Karpas-422 (cell line): ENCODE data around the gene MIB2. TPM values are rescaled to one million over a fixed set of nuclear protein-coding genes. Genes with fewer than 3 reads are reported as not detected.

Source experiments
- DNase-seq: peaks from one replicate; pipeline ENCODE4 v3.0.0-alpha.2; 2015
- H2AFZ ChIP-seq: fragments of 200-600 bp; sonication (generic); 2 replicates; pipeline ENCODE4 v1.6.1; 2014; ENCODE audit warnings: antibody characterized with exemption, low read length, mixed read lengths
- H3K27ac ChIP-seq: fragments of 200-600 bp; sonication (generic); 2 replicates; pipeline ENCODE4 v1.5.1; 2014; ENCODE audit warnings: mild to moderate bottlenecking, low read length, moderate library complexity
- H3K27me3 ChIP-seq: fragments of 200-600 bp; sonication (generic); 2 replicates; pipeline ENCODE4 v1.6.1; 2014; ENCODE audit warnings: low read length, mixed read lengths
- H3K36me3 ChIP-seq: fragments of 200-600 bp; sonication (generic); 2 replicates; pipeline ENCODE4 v1.6.1; 2014; ENCODE audit warnings: low read length, mixed read lengths; ENCODE audit not compliant: insufficient read depth
- H3K4me1 ChIP-seq: fragments of 200-600 bp; sonication (generic); 2 replicates; pipeline ENCODE4 v1.6.1; 2014; ENCODE audit warnings: mild to moderate bottlenecking, low read length, mixed read lengths
- H3K4me2 ChIP-seq: fragments of 200-600 bp; sonication (generic); 2 replicates; pipeline ENCODE4 v1.6.1; 2014; ENCODE audit warnings: low read length, low read depth, mild to moderate bottlenecking; ENCODE audit not compliant: poor library complexity, severe bottlenecking
- H3K4me3 ChIP-seq: fragments of 200-600 bp; sonication (generic); 2 replicates; pipeline ENCODE4 v1.5.1; 2014; ENCODE audit warnings: mild to moderate bottlenecking, antibody characterized with exemption, low read length, mixed read lengths
- H3K79me2 ChIP-seq: fragments of 200-600 bp; sonication (generic); 2 replicates; pipeline ENCODE4 v1.6.1; 2014; ENCODE audit warnings: mild to moderate bottlenecking, low read length, mixed read lengths
- H3K9ac ChIP-seq: fragments of 200-600 bp; sonication (generic); 2 replicates; pipeline ENCODE4 v1.6.0; 2014; ENCODE audit warnings: low read length
- H3K9me2 ChIP-seq: fragments of 200-600 bp; sonication (generic), shearing (Covaris generic); replicated peaks from 2 replicates; pipeline ENCODE4 v1.6.0; 2014; ENCODE audit warnings: mild to moderate bottlenecking, low read length, moderate library complexity; ENCODE audit not compliant: insufficient read depth
- H3K9me3 ChIP-seq: fragments of 300-700, 200-600 bp; sonication (generic); 2 replicates; pipeline ENCODE4 v1.6.1; 2014; ENCODE audit warnings: low read length, mixed read lengths
- H4K20me1 ChIP-seq: fragments of 200-600 bp; sonication (generic); 2 replicates; pipeline ENCODE4 v1.6.1; 2014; ENCODE audit warnings: mild to moderate bottlenecking, antibody characterized with exemption, low read length, low read depth; ENCODE audit not compliant: insufficient read depth
- total RNA-seq: library from RNA; depleted of rRNA; stranded (reverse); fragments of >200 nt; shearing (Covaris generic); gene quantifications from 2 replicates; pipeline ENCODE4 v1.2.3, GENCODE V29; 2014; ENCODE audit warnings: low replicate concordance

MIB2 gene
- total RNA-seq, 1 experiment from 2014 or later = 24.8 TPM

DNA sequence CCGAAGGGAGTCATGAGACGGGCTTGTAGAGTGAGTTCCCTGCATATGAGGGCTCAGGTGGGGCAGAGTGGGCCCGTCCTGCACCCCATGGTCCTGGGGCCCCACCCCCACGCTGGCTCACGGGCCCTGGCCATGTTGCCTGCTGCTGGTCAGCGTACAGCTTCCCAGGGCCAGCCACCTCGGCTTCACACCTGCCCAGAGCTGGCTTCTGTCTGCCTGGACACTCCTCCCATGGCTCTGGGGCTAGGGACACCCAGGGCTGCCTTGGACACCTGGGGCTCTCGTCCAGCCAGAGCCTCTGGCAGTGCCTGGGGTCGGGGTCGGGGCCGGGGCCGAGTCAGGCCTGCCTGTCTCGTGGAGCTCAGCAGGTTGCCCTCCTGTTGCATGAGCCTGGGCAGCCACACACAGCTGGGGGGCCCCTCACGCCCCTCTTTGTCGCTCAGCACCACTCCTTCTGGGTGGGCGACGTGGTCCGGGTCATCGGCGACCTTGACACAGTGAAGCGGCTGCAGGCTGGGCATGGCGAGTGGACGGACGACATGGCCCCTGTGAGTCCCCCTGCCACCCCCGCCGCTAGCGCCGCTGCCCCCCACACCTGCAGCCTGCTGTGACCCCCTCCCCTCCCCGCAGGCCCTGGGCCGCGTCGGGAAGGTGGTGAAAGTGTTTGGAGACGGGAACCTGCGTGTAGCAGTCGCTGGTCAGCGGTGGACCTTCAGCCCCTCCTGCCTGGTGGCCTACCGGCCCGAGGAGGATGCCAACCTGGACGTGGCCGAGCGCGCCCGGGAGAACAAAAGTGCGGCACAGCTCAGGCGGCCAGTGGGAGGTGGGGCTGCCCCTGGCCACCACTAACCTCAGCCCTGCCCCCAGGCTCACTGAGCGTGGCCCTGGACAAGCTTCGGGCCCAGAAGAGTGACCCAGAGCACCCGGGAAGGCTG lies 11.2 kb downstream of the MIB2 start:
- Histone ChIP-seq H3K79me2 (no peaks in the 10 kb centered on the region), H3K4me1 (peaks cover 22% of the 10 kb centered on the region), H3K9me3 (no peaks in the 10 kb centered on the region), H3K4me2 (no peak overlapping the region), H2AFZ (no peak overlapping the region), H3K9me2 (no peaks in the 10 kb centered on the region), H3K27ac (no peak overlapping the region), H4K20me1 (no peaks in the 10 kb centered on the region), H3K9ac (no peak overlapping the region), H3K27me3 (no peaks in the 10 kb centered on the region), H3K4me3 (no peak overlapping the region), H3K36me3 (no peaks in the 10 kb centered on the region)
- DNase-seq = no peak

DNA sequence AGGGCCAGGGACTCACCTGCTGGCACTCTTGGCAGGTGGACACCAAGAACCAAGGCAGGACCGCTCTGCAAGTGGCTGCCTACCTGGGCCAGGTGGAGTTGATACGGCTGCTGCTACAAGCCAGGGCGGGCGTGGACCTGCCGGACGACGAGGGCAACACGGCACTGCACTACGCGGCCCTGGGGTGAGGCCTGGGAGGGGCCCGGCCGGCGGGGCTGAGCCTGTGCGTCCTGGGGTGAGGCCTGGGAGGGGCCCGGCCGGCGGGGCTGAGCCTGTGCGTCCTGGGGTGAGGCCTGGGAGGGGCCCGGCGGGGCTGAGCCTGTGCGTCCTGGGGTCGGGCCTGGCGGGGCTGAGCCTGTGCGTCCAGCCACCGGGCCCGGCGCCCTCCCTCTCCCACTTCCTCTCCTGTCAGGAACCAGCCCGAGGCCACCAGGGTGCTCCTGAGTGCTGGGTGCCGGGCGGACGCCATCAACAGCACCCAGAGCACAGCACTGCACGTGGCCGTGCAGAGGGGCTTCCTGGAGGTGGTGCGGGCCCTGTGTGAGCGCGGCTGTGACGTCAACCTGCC lies 12.0 kb downstream of the MIB2 start:
- Histone ChIP-seq H3K9ac (no peak overlapping the region), H3K79me2 (no peaks in the 10 kb centered on the region), H3K27ac (no peak overlapping the region), H2AFZ (no peak overlapping the region), H3K9me3 (no peaks in the 10 kb centered on the region), H3K4me2 (no peak overlapping the region), H3K27me3 (no peaks in the 10 kb centered on the region), H3K4me3 (no peak overlapping the region), H4K20me1 (no peaks in the 10 kb centered on the region), H3K36me3 (no peaks in the 10 kb centered on the region), H3K4me1 (peaks cover 22% of the 10 kb centered on the region), H3K9me2 (no peaks in the 10 kb centered on the region)
- DNase-seq = no peak

DNA sequence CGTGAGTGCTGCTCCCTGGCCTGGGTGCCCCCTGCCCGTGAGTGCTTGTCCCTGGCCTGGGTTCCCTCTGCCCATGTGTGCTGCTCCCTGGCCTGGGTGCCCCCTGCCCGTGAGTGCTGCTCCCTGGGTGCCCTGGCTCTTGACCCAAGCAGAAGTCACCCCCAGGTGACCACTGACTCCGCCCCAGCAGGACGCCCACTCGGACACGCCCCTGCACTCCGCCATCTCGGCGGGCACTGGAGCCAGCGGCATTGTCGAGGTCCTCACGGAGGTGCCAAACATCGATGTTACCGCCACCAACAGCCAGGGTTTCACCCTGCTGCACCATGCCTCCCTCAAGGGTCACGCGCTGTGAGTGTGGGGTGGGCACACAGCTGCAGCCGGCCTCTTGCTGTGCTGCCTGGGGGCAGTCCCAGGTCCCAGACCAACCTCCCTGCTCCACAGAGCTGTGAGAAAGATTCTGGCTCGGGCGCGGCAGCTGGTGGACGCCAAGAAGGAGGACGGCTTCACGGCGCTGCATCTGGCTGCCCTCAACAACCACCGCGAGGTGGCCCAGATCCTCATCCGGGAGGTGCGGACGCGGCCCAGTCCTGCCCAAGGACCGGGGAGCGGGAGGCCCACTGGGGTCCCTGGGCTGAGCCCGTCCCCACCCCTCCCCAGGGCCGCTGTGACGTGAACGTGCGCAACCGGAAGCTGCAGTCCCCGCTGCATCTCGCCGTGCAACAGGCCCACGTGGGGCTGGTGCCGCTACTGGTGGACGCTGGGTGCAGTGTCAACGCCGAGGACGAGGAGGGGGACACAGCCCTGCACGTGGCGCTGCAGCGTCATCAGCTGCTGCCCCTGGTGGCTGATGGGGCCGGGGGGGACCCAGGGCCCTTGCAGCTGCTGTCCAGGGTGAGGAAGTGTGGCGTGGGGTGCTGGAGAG lies 12.8 kb downstream of the MIB2 start:
- no peak overlapping the region for H2AFZ ChIP-seq
- no peaks in the 10 kb centered on the region for H3K79me2 ChIP-seq
- H3K27ac ChIP-seq = no peak overlapping the region; the same call in 1 of the 2 replicates
- H3K4me1 ChIP-seq = peaks cover 22% of the 10 kb centered on the region
- H3K27me3 ChIP-seq = no peaks in the 10 kb centered on the region
- DNase-seq = no peak
- no peaks in the 10 kb centered on the region for H3K9me3 ChIP-seq
- no peaks in the 10 kb centered on the region for H3K36me3 ChIP-seq
- peak overlapping the region; percentile 79 for H3K9ac ChIP-seq
- H3K4me3 ChIP-seq = peak overlapping the region; percentile 82; the same call in 1 of the 2 replicates
- H4K20me1 ChIP-seq = no peaks in the 10 kb centered on the region
- H3K9me2 ChIP-seq = no peaks in the 10 kb centered on the region
- peak overlapping the region; percentile 88 for H3K4me2 ChIP-seq

DNA sequence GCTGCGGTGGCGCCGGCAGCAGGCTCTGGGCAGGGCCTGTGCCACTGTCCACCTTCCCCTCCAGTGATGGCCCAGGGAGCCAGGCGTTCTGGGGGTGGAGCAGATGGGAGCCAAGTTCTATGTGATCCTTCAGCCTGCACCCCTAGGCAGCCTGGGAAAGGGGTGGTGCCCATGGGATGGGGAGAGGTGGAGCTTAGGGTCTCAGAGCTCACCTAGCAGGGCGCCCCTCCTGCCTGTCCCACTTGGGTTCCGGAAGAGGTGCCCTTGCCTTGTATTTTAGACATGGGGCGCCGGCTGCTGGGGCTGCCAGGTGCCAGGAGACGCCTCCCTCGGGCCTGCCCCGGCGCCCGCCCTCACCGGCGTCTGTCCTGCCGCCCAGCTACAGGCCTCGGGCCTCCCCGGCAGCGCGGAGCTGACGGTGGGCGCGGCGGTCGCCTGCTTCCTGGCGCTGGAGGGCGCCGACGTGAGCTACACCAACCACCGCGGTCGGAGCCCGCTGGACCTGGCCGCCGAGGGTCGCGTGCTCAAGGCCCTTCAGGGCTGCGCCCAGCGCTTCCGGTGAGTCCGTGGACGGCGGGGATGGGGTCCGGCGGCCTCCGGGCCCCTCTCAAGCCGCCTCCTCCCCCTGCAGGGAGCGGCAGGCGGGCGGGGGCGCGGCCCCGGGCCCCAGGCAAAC lies 13.6 kb downstream of the MIB2 start:
- Histone ChIP-seq H3K9me3 (no peaks in the 10 kb centered on the region), H2AFZ (peak overlapping the region; percentile 75), H3K27me3 (no peaks in the 10 kb centered on the region), H3K27ac (peak overlapping the region; percentile 61), H3K9me2 (no peaks in the 10 kb centered on the region), H3K4me2 (peak overlapping the region; percentile 88), H3K4me3 (peak overlapping the region; percentile 82), H3K36me3 (no peaks in the 10 kb centered on the region), H3K4me1 (peaks cover 22% of the 10 kb centered on the region), H4K20me1 (no peaks in the 10 kb centered on the region), H3K79me2 (no peaks in the 10 kb centered on the region), H3K9ac (peak overlapping the region; percentile 79)
- peak; percentile 88 for DNase-seq

DNA sequence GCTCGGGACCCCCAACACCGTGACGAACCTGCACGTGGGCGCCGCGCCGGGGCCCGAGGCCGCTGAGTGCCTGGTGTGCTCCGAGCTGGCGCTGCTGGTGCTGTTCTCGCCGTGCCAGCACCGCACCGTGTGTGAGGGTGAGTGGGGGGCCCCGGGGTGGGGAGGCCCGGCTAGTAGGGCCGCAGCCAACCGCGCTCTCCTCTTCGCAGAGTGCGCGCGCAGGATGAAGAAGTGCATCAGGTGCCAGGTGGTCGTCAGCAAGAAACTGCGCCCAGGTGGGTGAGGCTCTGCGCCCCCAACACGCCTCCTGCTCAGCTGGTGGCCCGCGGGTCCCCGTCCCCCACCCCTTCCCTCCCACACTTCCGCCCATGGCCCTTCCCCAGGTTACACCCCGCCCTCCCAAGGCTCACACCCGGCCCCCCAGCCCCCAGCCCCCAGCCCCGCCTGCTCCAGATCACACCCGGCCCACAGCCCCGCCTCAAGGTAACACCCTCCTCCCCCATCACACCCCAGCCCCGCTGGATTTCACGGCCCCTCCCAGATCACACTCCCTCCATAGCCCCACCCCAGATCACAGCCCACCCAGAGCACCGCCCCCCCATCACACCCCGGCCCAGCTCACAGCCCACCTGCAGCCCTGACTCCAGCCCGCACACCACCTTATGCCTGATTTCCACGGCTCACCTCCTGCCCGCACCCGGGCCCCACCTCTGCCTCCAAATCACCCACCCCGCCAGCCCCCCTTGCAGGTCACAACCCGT lies 14.3 kb downstream of the MIB2 start:
- H3K27me3 ChIP-seq = no peaks in the 10 kb centered on the region

DNA sequence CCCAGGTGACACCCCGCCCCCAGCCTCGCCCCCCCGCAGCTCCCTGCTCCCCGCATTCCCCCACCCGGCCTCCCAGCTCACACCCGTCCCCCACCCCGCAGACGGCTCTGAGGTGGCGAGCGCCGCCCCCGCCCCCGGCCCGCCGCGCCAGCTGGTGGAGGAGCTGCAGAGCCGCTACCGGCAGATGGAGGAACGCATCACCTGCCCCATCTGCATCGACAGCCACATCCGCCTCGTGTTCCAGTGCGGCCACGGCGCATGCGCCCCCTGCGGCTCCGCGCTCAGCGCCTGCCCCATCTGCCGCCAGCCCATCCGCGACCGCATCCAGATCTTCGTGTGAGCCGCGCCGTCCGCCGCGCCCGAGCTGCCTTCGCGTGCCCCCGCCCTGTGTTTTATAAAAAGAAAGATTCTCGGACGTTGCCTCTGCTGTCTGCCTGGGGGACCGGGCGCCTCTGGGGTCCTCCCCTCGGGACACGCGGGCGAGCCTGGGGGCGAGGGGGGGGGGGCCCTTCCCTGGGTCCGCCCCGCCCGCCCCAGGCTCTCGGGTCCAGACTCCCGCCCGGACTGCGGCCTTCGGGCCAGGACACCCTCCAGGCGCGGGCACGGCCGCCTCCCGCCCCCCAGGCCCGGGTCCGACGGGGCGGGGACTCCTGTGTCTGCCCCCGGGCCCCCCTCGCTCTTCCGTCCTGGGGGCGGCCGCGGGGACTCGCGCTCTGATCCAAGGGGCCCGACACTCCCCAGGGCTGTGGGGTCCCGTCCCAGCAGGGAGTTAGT lies 15.1 kb downstream of the MIB2 start:
- Histone ChIP-seq H3K27ac (peak overlapping the region; percentile 46), H3K9me2 (no peaks in the 10 kb centered on the region), H3K79me2 (no peaks in the 10 kb centered on the region), H3K4me3 (peak overlapping the region; percentile 18; the same call in 1 of the 2 replicates), H4K20me1 (no peaks in the 10 kb centered on the region), H2AFZ (peak overlapping the region; percentile 23; the same call in 1 of the 2 replicates), H3K4me1 (peaks cover 22% of the 10 kb centered on the region), H3K4me2 (peak overlapping the region; percentile 47), H3K9me3 (no peaks in the 10 kb centered on the region), H3K36me3 (no peaks in the 10 kb centered on the region), H3K9ac (peak overlapping the region; percentile 36), H3K27me3 (no peaks in the 10 kb centered on the region)
- DNase-seq = peak; percentile 96

More for the DNA sequence above, 14.3 kb downstream of the MIB2 start:
- Histone ChIP-seq H3K4me2 (peak overlapping the region; percentile 88), H4K20me1 (no peaks in the 10 kb centered on the region), H3K9me2 (no peaks in the 10 kb centered on the region), H3K9me3 (no peaks in the 10 kb centered on the region), H2AFZ (peak overlapping the region; percentile 75; the same call in 1 of the 2 replicates), H3K4me3 (peak overlapping the region; percentile 82), H3K4me1 (peaks cover 22% of the 10 kb centered on the region), H3K9ac (peak overlapping the region; percentile 79), H3K27ac (peak overlapping the region; percentile 61), H3K79me2 (no peaks in the 10 kb centered on the region), H3K36me3 (no peaks in the 10 kb centered on the region)
- DNase-seq = peak; percentile 85
